AG09319 (cell line): Measurements from ENCODE around the gene C17orf114.

Source experiments
- DNase-seq: peaks from one replicate; pipeline ENCODE4 v3.0.0-alpha.2; 2010; ENCODE audit warnings: low read depth; ENCODE audit errors: extremely low read depth
- CTCF ChIP-seq: IDR thresholded peaks from 2 replicates; pipeline ENCODE4 v1.5.1; 2011; ENCODE audit warnings: low read depth, mild to moderate bottlenecking, inconsistent platforms, low read length, moderate library complexity

The C17orf114 gene

DNA sequence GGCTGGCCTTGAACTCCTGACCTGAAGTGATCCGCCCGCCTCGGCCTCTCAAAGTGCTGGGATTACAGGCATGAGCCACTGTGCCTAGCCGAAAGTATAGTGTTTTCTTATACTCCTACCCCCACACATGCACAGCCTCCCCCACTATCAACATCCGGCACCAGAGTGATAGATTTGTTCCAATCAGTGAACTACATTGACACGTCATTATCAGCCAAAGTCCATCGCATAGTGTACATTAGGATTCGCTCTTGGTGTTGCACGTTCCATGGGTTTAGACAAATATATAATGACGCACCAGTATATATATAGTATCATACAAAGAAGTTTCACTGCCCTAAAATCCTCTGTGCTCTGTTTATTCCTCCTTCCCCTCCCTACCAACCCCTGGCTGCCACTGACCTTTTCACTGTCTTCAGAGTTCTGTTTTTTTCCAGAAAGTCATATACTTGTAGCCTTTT is 42.3 kb downstream of the C17orf114 start:
- DNase-seq: no peak
- no peak for TF ChIP-seq CTCF

- no peak for DNase-seq
- no peak for TF ChIP-seq CTCF
Measured at GRCh38 chr17:4753392-4753791, 48.7 kb downstream of the C17orf114 start.

DNA sequence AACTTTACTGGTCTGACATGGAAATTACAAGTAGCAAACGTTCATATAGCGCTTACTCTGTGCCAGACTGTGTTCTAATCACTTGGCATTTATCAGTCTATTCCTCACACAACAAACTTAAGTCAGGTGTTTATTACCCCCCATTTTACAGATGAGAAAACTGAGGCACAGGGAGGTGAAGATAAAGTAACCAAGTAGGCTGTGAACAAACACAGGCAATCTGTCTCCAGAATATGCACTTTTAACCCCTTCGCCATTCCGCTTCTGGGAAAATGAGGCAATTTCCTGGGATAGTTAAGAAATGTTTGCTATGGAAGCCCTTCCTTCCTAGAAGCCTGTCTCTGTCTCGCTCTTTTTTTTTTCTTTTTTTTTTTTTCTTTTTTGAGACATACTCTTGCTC is 50.2 kb downstream of the C17orf114 start:
- no peak for DNase-seq
- TF ChIP-seq CTCF: no peak
